ENCODE results near the gene SH3RF1. TPM values are rescaled to one million over a fixed set of nuclear protein-coding genes. Genes with fewer than 3 reads are reported as not detected.
"Not testable (repeated sequence)": the region's sequence is repeated elsewhere in the genome, so short reads cannot be mapped to it uniquely, and the experiment has no call there.

Gene SH3RF1
- total RNA-seq, 1 experiment from 2014 or later = 11.5 TPM

- TF ChIP-seq REST (IDR thresholded peaks at IDR 0.05; ENCODE audit: insufficient read depth in 1 of 2, low read depth in 2 of 2, low read length in 1 of 2) (no peak), POLR2AphosphoS5 (IDR thresholded peaks at IDR 0.05; ENCODE audit: low read depth, low read length) (no peak), TCF7L2 (IDR thresholded peaks at IDR 0.05; ENCODE audit: low read depth, low read length) (no peak), SIN3A (IDR thresholded peaks at IDR 0.05; ENCODE audit: borderline replicate concordance, insufficient read depth, low read depth, low read length) (no peak), CTCF (IDR thresholded peaks at IDR 0.05) (no peak)
- CTCF ChIA-PET = no interaction called here
- POLR2A ChIA-PET = no interaction called here
These were observed 7.9 kb upstream of the SH3RF1 start for GRCh38 chr4:169278624-169279023.

GRCh38 chr4:169277838-169278237, 7.1 kb upstream of the SH3RF1 start:
- H3K9me3 ChIP-seq (ENCODE audit: control insufficient read depth, insufficient read depth, low read depth, low read length); intact Hi-C loops (cut with micrococcal nuclease; ENCODE audit: unreplicated experiment); POLR2A ChIA-PET; ATAC-seq; H3K27me3 ChIP-seq (ENCODE audit: control insufficient read depth, insufficient read depth, low read length); H3K4me3 ChIP-seq (ENCODE audit: low read depth in 2 of 2, low read length in 2 of 2); DNase-seq (ENCODE audit: low read depth, low spot score); H3K4me1 ChIP-seq (ENCODE audit: control insufficient read depth, insufficient read depth, low read length); in situ Hi-C loops (cut with HindIII; ENCODE audit: low pct_unique_long_range_greater_than_20kb, low sequenced_read_pairs); H3K27ac ChIP-seq (ENCODE audit: low read length); BruUV-seq (replicated peaks); CTCF ChIA-PET; H3K36me3 ChIP-seq (ENCODE audit: control insufficient read depth, insufficient read depth, low read length): not testable (repeated sequence)

More at GRCh38 chr4:169278624-169279023, 7.9 kb upstream of the SH3RF1 start:
- ATAC-seq = no peak
- H3K27me3 ChIP-seq (ENCODE audit: control insufficient read depth, insufficient read depth, low read length) = no peaks in the 10 kb centered on the region
- H3K9me3 ChIP-seq (ENCODE audit: control insufficient read depth, insufficient read depth, low read depth, low read length) = no peaks in the 10 kb centered on the region
- no peaks in the 10 kb centered on the region for H3K4me1 ChIP-seq (ENCODE audit: control insufficient read depth, insufficient read depth, low read length)
- in situ Hi-C loops (cut with HindIII; ENCODE audit: low pct_unique_long_range_greater_than_20kb, low sequenced_read_pairs) (no loop called here), intact Hi-C loops (cut with micrococcal nuclease; ENCODE audit: unreplicated experiment) (no loop called here)
- H3K4me3 ChIP-seq (ENCODE audit: low read depth in 2 of 2, low read length in 2 of 2) = no peak overlapping the region
- no TSS peak for BruUV-seq (replicated peaks)
- H3K27ac ChIP-seq (ENCODE audit: low read length) = no peak overlapping the region
- no peaks in the 10 kb centered on the region for H3K36me3 ChIP-seq (ENCODE audit: control insufficient read depth, insufficient read depth, low read length)
- DNase-seq (ENCODE audit: low read depth, low spot score) = no peak

- no peak for ATAC-seq
- Histone ChIP-seq H3K4me3 (ENCODE audit: low read depth in 2 of 2, low read length in 2 of 2) (no peak overlapping the region), H3K27ac (ENCODE audit: low read length) (no peak overlapping the region), H3K36me3 (ENCODE audit: control insufficient read depth, insufficient read depth, low read length) (no peaks in the 10 kb centered on the region), H3K9me3 (ENCODE audit: control insufficient read depth, insufficient read depth, low read depth, low read length) (no peaks in the 10 kb centered on the region), H3K27me3 (ENCODE audit: control insufficient read depth, insufficient read depth, low read length) (no peaks in the 10 kb centered on the region), H3K4me1 (ENCODE audit: control insufficient read depth, insufficient read depth, low read length) (peaks cover 6% of the 10 kb centered on the region; the same call in 1 of the 2 replicates)
- POLR2A ChIA-PET = no interaction called here
- TF ChIP-seq CTCF (IDR thresholded peaks at IDR 0.05) (no peak), POLR2AphosphoS5 (IDR thresholded peaks at IDR 0.05; ENCODE audit: low read depth, low read length) (no peak), TCF7L2 (IDR thresholded peaks at IDR 0.05; ENCODE audit: low read depth, low read length) (no peak), REST (IDR thresholded peaks at IDR 0.05; ENCODE audit: insufficient read depth in 1 of 2, low read depth in 2 of 2, low read length in 1 of 2) (no peak), SIN3A (IDR thresholded peaks at IDR 0.05; ENCODE audit: borderline replicate concordance, insufficient read depth, low read depth, low read length) (no peak)
- CTCF ChIA-PET = no interaction called here
- DNase-seq (ENCODE audit: low read depth, low spot score) = no peak
- BruUV-seq (replicated peaks) = no TSS peak
- intact Hi-C loops (cut with micrococcal nuclease; ENCODE audit: unreplicated experiment) (no loop called here), in situ Hi-C loops (cut with HindIII; ENCODE audit: low pct_unique_long_range_greater_than_20kb, low sequenced_read_pairs) (no loop called here)
These were observed 4.4 kb upstream of the SH3RF1 start for GRCh38 chr4:169275180-169275579.
